Measurements from ENCODE around the gene DESI2. TPM values are rescaled to one million over a fixed set of nuclear protein-coding genes. Genes with fewer than 3 reads are reported as not detected.
A peak's percentile ranks its signal among the peaks of the same experiment; 100 is the strongest.

DESI2 gene
- total RNA-seq (2014; rRNA removed; shearing (Covaris generic)) = 109 and 133 TPM in 2 replicates

DNA sequence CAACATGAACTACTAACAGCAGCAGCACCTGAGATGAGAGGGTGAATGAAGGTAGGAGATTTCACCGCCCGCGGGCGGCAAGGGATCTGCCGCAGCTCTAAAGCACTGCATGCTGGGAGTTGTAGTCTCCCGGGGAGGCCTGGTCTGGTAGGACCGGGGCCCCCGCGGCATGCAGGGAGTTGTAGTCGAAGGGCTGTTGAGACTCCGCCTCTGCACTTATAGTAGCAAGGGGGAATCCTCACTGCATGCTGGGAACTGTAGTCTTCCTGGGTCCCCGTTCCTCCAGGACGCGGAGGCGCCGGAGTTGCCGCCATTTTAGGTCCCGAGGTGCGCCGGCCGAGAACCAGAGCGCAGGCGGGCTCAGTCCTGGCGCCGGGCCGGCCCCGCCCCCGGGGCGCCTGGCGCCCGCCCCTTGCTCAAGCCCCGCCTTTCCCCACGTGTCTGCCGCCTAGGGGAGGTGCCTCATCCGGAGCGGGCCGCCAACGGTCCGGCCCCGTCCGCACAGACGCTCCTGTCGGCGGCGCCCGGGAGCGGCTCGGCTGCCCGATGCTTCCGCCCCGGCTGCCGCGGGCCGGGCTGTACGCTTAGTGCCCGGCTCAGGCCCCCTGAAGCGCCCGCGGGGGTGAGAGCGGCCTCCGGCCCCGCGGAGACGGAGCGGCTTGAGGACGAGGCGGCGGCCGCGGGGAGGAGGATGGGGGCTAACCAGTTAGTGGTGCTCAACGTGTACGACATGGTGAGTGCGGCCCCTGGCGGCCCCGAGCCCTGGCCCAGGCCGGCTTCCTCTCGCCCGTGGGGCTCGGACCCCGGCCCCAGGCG, at the start of gene DESI2:
Gene DESI2, plus strand, starts transcription at position 504 of the 816 bp plus-strand sequence. Its CDS starts 188 bp downstream, at position 692.
- peak; percentile 100 for DNase-seq (ENCODE audit: low spot score)

- peak; percentile 34 for DNase-seq (ENCODE audit: low spot score)
Observed at GRCh38 chr1:244603498-244603897, 49.4 kb upstream of the DESI2 start.

DNA sequence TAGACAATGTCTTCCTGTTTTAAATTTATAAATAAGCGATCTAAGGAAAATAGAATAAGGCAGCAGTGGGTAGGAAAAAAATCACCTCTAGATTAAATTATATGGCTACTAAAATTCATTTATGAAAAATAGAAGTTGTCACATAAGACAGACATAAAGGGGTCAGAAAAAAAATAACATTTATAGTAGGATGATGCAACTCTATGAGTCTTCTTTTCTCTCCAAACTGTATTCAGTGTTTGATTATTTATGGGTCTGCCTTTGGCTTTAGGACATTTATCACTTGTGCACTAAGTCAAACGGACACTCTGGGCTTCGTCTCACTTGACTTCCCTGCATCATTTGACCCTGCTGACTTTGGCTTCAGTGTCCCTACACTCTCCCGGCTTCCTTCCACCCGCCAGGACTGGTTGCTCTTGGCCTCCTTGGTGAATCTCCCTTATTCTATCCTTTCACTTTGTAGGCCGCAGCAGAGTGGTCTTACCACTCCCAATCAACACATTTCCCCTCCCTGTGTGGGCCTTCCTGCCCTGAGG, 47.0 kb upstream of the DESI2 start:
- no peak for DNase-seq (ENCODE audit: low spot score)

GRCh38 chr1:244614113-244614836, 38.7 kb upstream of the DESI2 start:
- no peak for DNase-seq (ENCODE audit: low spot score)

- no peak for DNase-seq (ENCODE audit: low spot score)
Observed at GRCh38 chr1:244614879-244615278, 38.0 kb upstream of the DESI2 start.

GRCh38 chr1:244615301-244615700, 37.6 kb upstream of the DESI2 start:
- DNase-seq (ENCODE audit: low spot score) = no peak

DNA sequence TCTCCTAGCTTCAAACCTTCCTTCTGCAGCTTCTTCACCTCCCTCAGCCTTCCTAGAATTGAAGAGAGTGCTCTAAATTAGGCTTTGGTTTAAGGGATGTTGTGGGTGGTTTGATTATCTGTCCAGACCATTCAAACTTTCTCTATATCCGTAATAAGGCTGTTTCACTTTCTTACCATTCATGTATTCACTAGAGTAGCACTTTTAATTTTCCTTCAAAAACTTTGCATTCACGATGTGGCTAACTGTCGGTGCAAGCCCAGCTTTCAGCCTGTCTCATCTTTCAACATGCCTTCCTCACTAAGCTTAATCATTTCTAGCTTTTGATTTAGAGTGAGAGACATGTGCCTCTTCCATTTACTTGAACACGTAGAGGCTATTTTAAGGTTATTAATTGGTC, 26.2 kb upstream of the DESI2 start:
- no peak for DNase-seq (ENCODE audit: low spot score)

- no peak for DNase-seq (ENCODE audit: low spot score)
Observed at GRCh38 chr1:244628789-244629188, 24.1 kb upstream of the DESI2 start.

DNA sequence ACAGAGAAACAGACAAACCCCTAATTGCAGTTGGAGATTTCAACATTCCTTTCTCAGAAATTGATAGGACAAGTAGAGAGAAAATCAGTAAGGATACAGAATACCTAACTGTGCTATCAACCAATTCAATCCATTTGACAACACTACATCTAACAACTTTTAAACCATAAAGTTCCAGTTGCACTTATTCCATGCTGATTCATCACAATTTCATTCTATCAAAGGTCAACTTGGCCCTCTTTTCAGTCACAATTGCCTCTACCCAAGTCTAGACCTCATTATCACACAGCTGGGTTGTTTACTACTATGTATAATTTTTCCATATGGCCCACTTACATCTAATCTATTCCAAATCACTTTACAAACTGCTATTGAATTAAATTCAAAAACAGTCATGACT, 19.8 kb upstream of the DESI2 start:
- no peak for DNase-seq (ENCODE audit: low spot score)

DNA sequence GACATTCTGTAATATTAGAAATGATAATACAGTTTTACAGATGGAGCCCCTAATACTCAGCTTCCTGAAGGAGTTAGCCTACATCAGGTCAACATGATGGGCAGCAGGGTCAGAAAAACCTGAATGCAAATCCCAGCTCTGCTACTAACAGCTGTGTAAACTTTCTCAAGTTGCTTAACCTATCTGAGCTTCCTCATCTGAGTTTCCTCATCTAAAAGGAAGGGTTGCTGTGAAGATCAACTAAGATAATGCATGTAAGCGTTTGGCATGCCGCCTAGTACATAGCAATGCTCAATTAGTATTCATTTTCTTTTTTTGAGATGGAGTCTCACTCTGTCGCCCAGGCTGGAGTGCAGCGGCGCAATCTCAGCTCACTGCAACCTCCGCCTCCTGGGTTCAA, 18.4 kb upstream of the DESI2 start:
- DNase-seq (ENCODE audit: low spot score) = no peak

GRCh38 chr1:244636488-244637259, 16.3 kb upstream of the DESI2 start:
- DNase-seq (ENCODE audit: low spot score) = no peak

GRCh38 chr1:244639561-244639960, 13.4 kb upstream of the DESI2 start:
- no peak for DNase-seq (ENCODE audit: low spot score)

DNA sequence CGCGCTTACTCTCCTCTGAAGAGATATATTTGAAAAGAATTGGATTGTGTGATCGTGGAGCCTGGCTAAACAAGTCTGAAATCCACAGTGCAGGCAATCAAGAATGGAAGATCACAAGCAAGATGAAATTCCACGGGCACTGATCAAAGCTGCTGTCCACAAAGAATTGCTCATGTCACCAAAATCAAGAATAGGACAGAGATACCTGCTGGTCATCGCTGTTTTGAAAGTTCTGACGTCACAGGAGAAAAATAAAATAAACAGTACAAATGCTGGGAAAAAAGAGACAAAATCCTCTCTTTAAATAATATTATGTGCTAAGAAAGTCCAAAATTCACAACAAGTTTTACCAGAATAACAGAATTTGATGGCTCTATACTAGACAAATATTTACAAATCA, 12.0 kb upstream of the DESI2 start:
- DNase-seq (ENCODE audit: low spot score) = no peak

DNA sequence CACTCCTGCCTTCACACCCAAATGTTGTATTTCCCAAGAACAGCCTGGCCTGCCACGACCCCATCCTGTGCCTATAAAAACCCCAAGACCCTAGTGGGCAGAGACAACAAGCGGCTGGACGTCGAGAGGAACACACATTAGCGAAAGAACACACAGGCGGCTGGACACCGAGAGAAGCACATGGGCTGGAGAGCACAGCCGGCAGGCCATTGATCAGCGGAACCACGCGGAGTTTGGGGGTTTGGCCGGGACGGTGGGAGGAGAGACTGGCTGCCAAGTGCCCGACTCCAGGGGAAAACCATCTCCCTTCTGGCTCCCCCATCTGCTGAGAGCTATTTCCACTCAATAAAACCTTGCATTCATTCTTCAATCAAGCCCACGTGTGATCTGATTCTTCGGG, 10.4 kb upstream of the DESI2 start:
- no peak for DNase-seq (ENCODE audit: low spot score)

GRCh38 chr1:244642988-244643387, 9.9 kb upstream of the DESI2 start:
- DNase-seq (ENCODE audit: low spot score) = no peak

DNA sequence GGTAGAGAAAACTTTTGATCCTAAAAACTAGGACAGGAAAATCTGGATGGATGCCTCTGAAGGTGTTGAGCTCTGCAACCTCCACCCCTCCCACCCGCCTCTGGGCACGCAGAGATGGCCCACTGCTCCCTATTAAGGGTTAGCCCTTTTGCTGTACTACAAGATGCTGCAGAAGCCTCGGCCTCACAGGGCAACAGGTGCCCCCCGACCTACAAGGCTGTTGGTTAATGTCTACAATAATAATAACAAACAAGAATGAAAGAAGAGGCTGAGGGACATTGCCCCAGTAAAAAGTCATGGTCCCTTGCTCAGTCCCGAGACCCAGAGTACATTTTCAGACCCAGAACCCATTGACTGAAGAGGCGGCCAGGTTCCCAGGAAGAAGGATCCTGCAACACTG, 7.5 kb upstream of the DESI2 start:
- no peak for DNase-seq (ENCODE audit: low spot score)

GRCh38 chr1:244645890-244646289, 7.0 kb upstream of the DESI2 start:
- DNase-seq (ENCODE audit: low spot score) = no peak

- DNase-seq (ENCODE audit: low spot score) = no peak
Observed at GRCh38 chr1:244647819-244648218, 5.1 kb upstream of the DESI2 start.

GRCh38 chr1:244651956-244652622, 837 bp upstream of the DESI2 start:
- no peak for DNase-seq (ENCODE audit: low spot score)

GRCh38 chr1:244653439-244654107, 647 bp downstream of the DESI2 start:
- DNase-seq (ENCODE audit: low spot score) = peak; percentile 14

Measured in A172 (cell line).